MCF 10A (cell line): ENCODE data around the gene PRKN. TPM values are rescaled to one million over a fixed set of nuclear protein-coding genes. Genes with fewer than 3 reads are reported as not detected.

Experiments
- BruUV-seq: library from RNA; stranded (reverse); fragments of 400-500 nt; replicated peaks from 2 replicates; lab custom pipeline; 2021; lab: Mats Ljungman, UMichigan
- CTCF ChIA-PET: fragments of 300-600 bp; sonication (Branson Sonifier 250); formaldehyde crosslinking; extraction: SDS; loops from one replicate; lab custom pipeline; 2021; ENCODE audit warnings: antibody characterized with exemption, inconsistent platforms; lab: Yijun Ruan, JAX
- POLR2A ChIA-PET: fragments of 300-600, 350-650 bp; sonication (Branson Sonifier 250); formaldehyde crosslinking; extraction: SDS; loops from one replicate; lab custom pipeline; 2020; ENCODE audit warnings: antibody characterized with exemption, inconsistent platforms; lab: Yijun Ruan, JAX
- DNase-seq: peaks from one replicate; pipeline ENCODE4 v3.0.0-alpha.2; 2018; ENCODE audit not compliant: unreplicated experiment
- H3K27ac Mint-ChIP-seq: one replicate; pipeline ENCODE4 v1.8.0; 2022; ENCODE audit warnings: mild to moderate bottlenecking, low read depth, mixed read lengths; ENCODE audit not compliant: unreplicated experiment
- H3K27me3 Mint-ChIP-seq: one replicate; pipeline ENCODE4 v1.8.0; 2022; ENCODE audit warnings: mixed read lengths; ENCODE audit not compliant: insufficient read depth, unreplicated experiment
- H3K36me3 Mint-ChIP-seq: one replicate; pipeline ENCODE4 v1.8.0; 2022; ENCODE audit warnings: mild to moderate bottlenecking, moderate library complexity, mixed read lengths; ENCODE audit not compliant: insufficient read depth, unreplicated experiment
- H3K4me1 Mint-ChIP-seq: one replicate; pipeline ENCODE4 v1.8.0; 2022; ENCODE audit warnings: mixed read lengths; ENCODE audit not compliant: insufficient read depth, unreplicated experiment
- H3K4me3 Mint-ChIP-seq: one replicate; pipeline ENCODE4 v1.8.0; 2022; ENCODE audit warnings: mild to moderate bottlenecking, moderate library complexity, mixed read lengths; ENCODE audit not compliant: unreplicated experiment
- H3K9me3 Mint-ChIP-seq: one replicate; pipeline ENCODE4 v1.8.0; 2022; ENCODE audit warnings: mixed read lengths; ENCODE audit not compliant: unreplicated experiment
- CTCF ChIP-seq: fragments of 200-600 bp; IDR thresholded peaks from one replicate; pipeline ENCODE4 v1.8.0; 2022; ENCODE audit warnings: antibody characterized with exemption, mild to moderate bottlenecking; ENCODE audit not compliant: unreplicated experiment
- intact Hi-C: fragments of 100-400 bp; cut with micrococcal nuclease; formaldehyde crosslinking; loops from 2 replicates; pipeline ENCODE4 v1.14.1; 2022
- total RNA-seq: library from RNA; stranded (reverse); gene quantifications from 2 replicates; pipeline ENCODE4 v1.2.3, GENCODE V29; 2022

PRKN gene
- total RNA-seq, 1 experiment from 2014 or later: 2.5 TPM

- intact Hi-C loops: no loop called here
- no TSS peak for BruUV-seq
- POLR2A ChIA-PET: no interaction called here
- H3K4me1 Mint-ChIP-seq: no peaks in the 10 kb centered on the region
- no peaks in the 10 kb centered on the region for H3K36me3 Mint-ChIP-seq
- no peaks in the 10 kb centered on the region for H3K9me3 Mint-ChIP-seq
- H3K27ac Mint-ChIP-seq: no peak overlapping the region
- no peak for DNase-seq
- no peaks in the 10 kb centered on the region for H3K27me3 Mint-ChIP-seq
- H3K4me3 Mint-ChIP-seq: no peak overlapping the region
- CTCF ChIA-PET: no interaction called here
- TF ChIP-seq CTCF: no peak
Observed at GRCh38 chr6:161996783-161997182, 730.8 kb downstream of the PRKN start.

GRCh38 chr6:161985876-161986423, 741.6 kb downstream of the PRKN start:
- intact Hi-C loops: no loop called here
- H3K4me3 Mint-ChIP-seq: no peak overlapping the region
- no TSS peak for BruUV-seq
- ChIA-PET CTCF (interaction anchor here (0.6 kb wide), 1 partner anchor 1252 kb away, joined by 3 read pairs; no protein-coding TSS in a partner anchor), POLR2A (no interaction called here)
- no peaks in the 10 kb centered on the region for H3K27me3 Mint-ChIP-seq
- H3K9me3 Mint-ChIP-seq: peaks cover 5% of the 10 kb centered on the region
- H3K27ac Mint-ChIP-seq: no peak overlapping the region
- H3K36me3 Mint-ChIP-seq: no peaks in the 10 kb centered on the region
- TF ChIP-seq CTCF: no peak
- peaks cover 5% of the 10 kb centered on the region for H3K4me1 Mint-ChIP-seq
- no peak for DNase-seq

GRCh38 chr6:161984713-161985112, 742.9 kb downstream of the PRKN start:
- DNase-seq: no peak
- ChIA-PET POLR2A (interaction anchor here (0.7 kb wide), 1 partner anchor 825 kb away, joined by 3 read pairs; no protein-coding TSS in a partner anchor), CTCF (no interaction called here)
- H3K9me3 Mint-ChIP-seq: no peaks in the 10 kb centered on the region
- intact Hi-C loops: no loop called here
- H3K27ac Mint-ChIP-seq: no peak overlapping the region
- no peaks in the 10 kb centered on the region for H3K27me3 Mint-ChIP-seq
- TF ChIP-seq CTCF: no peak
- BruUV-seq: no TSS peak
- no peak overlapping the region for H3K4me3 Mint-ChIP-seq
- peaks cover 5% of the 10 kb centered on the region for H3K4me1 Mint-ChIP-seq
- H3K36me3 Mint-ChIP-seq: no peaks in the 10 kb centered on the region

GRCh38 chr6:161976553-161976952, 751.0 kb downstream of the PRKN start:
- no peak for DNase-seq
- H3K4me1 Mint-ChIP-seq: no peaks in the 10 kb centered on the region
- intact Hi-C loops: no loop called here
- BruUV-seq: no TSS peak
- TF ChIP-seq CTCF: no peak
- ChIA-PET POLR2A (no interaction called here), CTCF (no interaction called here)
- H3K9me3 Mint-ChIP-seq: no peaks in the 10 kb centered on the region
- no peaks in the 10 kb centered on the region for H3K36me3 Mint-ChIP-seq
- no peak overlapping the region for H3K4me3 Mint-ChIP-seq
- H3K27ac Mint-ChIP-seq: no peak overlapping the region
- no peaks in the 10 kb centered on the region for H3K27me3 Mint-ChIP-seq
